Activated T-cell treated with anti-CD3 and anti-CD28 coated beads for 48 hours (primary cell): ENCODE data around the gene SLAMF8.

Experiments used
- DNase-seq: peaks from one replicate; pipeline ENCODE4 v3.0.0-alpha.2; 2020; ENCODE audit warnings: low read depth

SLAMF8 gene

DNA sequence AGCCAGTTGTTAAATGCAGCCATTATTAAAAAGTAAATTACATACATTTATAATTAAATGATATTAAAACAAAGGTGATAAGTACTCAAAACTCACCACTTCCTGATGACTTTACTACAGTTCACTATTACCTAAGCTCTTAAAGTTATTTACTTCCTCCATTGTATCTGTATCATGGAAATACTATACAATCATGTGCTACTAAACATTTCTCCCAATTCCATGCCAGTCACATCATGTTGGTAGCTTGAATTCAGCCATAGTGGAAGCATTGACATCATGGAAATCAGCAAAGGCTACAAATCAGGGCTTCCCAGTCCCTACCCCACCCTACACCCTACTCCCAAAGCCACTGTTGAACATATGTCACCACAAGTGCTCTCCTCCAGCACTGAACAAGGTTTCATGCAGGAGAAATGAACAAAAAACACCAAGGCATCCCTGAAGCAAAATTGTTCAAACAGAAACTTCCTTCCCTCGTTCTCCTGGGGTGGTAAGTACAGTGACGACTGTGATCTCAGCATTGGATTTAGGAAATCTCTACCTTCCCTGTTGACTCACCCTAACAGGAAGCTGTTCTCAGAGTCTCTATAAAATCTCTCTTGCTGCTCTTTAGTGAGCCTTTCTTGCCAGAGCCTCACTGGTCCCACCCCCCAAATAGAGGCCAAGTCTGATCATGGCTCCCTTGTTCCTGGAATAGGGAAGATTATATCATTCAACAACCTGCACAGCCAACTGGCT is 23.1 kb downstream of the SLAMF8 start:
- no peak for DNase-seq

DNA sequence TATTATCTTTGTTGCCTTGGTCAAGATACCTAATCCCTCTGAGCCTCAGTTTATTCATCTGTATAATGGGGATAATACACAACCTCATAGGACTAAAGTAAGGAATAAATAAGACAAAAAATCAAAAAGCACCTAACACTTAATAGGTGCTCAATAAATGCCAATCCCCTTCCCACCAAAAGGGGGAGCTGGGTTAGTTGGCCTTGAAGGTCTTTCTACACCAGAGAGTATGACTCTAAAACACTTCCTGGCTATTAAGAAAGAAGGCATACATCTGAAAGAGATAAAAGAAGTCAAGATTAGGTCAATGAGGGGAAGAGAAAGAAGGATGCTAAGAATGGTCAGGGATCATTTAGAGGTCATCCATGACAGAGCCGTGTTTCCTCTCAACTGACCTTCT is 24.7 kb downstream of the SLAMF8 start:
- no peak for DNase-seq

GRCh38 chr1:159853417-159854115 is 26.9 kb downstream of the SLAMF8 start:
- no peak for DNase-seq

DNA sequence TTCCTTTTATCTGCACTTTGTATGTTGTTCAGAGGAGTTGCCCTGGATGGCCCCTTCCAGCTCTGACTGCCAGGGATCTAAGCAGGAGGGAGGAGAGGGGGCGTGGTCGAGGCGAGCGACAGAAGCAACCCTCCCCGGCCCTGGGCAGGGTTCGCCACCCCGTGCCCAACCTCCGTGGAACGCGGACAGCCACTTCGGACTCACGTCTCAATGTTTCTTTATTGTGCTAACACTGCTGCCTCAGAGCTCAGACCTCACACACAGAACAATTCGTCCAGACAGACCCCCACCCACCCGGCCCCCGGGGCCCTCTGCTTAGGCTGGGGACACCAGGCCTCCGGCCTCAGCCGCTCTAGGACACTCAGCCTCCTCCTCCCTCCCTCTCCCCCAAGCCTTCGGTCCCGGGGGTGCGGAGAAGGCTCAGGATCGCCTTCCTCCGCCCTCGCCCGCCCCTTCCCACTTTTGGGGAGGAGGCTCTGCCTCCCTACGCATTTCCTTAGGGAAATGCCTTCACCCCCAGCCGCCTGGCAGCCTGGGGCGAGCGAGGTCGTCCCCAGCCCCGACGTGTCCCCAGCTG is 27.5 kb downstream of the SLAMF8 start:
- DNase-seq, result peak; percentile 12

DNA sequence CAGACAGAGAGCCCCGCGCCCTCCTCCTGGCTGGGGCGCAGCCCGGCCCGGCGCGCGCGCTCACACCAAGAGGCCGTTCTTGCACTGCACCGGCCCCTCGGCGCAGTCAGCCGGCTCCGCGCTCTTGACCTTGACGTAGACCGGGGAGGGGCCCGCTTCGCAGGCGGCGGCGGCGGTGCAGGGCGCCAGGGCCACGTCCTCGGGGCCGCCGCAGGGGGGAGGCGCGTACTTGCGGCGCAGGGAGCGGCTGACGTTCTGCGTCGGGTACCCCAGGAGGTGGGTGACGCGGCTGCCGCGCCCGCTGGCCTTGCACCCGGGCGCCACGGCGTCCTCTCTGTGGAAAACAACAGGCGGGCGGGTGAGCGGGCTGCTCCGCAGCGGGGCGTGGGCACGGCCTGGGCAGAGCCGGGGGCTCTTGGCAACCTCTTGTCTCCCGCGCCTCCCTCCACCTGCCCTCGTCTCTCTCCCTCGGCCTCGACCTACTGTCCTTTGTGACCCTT is 28.1 kb downstream of the SLAMF8 start:
- peak; percentile 81 for DNase-seq

DNA sequence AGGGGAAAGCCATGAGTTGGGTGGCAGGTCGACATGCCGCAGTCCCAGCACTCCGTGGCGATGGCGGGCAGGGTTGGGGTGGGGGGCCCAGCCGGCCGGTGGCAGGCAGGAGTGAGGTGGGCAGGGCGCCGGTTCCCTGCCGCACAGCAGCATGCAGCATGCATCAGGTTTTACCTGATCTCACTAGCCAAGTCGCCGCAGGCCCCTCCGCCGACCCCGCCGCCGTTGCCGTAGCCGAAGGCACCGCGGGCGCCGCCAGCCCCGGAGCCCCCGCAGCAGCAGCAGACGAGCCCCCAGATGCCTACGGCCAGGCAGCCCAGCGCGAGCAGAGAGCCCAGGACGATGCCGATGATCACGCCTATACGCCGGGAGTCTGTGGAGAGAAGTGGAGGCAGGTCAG is 29.0 kb downstream of the SLAMF8 start:
- no peak for DNase-seq

DNA sequence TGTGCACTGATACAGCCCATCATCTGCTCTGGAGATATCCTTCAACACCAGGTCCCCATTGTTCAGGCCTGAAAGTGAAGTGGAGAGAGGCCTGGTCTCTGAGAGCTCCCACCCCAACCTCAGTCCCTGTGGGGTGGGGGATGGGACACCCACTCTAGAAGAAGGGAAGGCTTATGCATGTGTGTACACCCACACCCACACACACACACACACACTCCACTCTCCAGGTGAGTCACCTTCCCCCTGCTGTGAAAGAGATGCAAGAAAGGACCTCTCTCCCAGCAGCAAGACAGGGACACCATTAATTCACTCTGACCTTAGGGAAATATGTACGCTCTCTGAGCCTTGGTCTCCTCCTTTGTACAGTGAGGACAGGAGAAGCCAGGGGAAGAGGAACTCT is 29.9 kb downstream of the SLAMF8 start:
- no peak for DNase-seq

DNA sequence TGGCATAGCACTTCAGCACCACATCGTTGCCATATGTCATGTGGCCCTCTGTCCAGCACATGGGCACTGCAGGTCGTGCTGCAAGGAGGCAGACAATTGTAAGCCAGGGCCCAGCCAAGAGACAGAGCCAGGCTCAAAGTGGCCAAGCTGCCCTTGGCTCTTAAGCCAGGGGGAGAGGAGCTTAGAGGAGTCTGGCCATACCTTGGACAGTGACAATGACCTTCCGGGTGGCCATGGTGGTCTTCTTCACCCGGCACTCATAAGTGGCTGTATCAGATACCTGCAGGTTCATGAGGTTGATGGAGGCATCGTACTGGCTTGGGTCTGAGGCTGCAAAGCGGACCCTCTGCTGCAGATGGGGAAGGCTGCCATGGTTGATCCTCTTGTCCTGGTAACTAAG is 31.2 kb downstream of the SLAMF8 start:
- no peak for DNase-seq

DNA sequence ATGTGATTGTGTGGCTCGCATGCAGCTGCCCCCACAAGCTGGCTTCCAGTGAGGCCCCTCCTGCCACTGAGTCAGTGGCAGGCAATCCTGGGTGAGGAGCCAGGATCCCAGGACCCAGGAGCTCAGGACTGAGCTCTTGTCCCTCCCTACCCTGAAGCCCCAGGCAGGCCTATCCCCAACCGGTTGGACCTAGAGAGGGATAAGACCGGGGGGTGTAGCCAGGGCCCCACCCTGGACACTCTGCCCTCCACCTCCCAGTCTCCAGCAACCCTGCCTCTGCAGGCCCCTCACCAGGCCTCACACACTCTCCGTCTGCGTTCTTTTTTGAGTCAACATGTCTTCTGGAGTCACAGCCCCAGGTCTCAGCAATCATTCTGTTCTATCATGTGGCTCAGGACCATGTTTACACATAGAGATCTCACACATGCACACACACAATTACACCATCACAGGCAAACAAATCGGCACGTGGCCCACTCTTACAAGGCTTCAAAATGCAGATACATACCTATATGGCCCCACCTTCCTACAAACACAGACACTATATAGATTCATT is 33.2 kb downstream of the SLAMF8 start:
- no peak for DNase-seq

DNA sequence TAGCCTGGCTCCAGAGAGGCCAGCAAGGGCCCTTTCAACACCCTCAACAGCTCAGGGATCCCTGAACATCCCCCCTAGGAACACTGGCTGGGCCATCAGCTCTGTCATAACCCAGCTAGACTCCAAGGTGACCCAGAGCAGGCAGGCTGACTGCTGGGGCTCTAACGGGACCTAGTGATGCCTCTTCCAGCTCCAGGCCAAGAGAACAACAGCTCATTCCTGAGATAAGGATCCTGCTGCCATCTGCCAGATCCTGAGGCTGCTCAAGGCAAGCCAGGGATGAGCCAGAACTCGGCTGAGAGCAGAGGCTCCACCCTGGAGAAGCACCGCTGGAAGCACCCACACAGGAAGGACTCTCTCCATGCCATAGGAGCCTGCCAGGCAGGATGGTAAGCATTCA is 33.8 kb downstream of the SLAMF8 start:
- no peak for DNase-seq

DNA sequence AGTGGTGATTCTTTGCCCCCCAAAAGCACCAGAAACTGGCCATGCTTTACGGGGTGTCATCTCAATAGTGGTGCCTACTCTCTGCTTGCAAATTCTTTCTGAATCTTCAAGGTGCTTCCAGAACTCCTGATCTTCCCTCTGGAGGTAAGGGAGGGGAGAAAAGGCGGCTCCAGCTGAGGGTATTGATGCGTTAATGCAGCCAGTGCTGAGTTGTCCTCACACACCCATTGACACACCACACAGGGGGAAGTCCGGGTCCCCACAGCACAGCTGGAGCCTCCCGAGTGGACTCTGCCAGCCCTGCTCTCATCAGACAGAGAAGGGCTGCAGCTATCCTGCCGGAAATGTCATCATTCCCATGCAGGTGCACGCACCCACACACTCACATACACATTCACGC is 34.5 kb downstream of the SLAMF8 start:
- DNase-seq, result no peak

DNA sequence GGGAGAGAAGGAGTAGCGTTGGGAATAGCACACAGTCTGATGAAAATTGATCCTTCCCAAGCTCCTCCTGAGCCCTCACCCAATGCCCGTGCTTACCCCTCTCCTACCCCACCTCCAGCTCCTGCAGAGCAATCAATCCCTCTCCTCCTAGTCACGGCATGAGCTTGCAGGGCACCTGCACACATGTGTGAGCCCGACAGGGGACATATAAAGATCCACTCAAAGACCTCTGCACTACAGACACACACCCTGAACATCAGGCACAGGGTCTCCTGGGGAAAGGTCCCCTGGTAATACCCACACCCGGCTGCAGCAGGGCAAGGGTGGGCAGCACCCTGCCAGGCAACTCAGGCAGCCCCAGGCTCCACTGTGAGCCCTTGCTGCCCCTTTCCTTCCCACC is 35.4 kb downstream of the SLAMF8 start:
- no peak for DNase-seq

- DNase-seq, result no peak
Observed at GRCh38 chr1:159862557-159862956, 35.9 kb downstream of the SLAMF8 start, which contains the start of gene VSIG8. VSIG8 (minus strand) TSS chr1:159862657; CDS start chr1:159862521, 136 bp downstream.

DNA sequence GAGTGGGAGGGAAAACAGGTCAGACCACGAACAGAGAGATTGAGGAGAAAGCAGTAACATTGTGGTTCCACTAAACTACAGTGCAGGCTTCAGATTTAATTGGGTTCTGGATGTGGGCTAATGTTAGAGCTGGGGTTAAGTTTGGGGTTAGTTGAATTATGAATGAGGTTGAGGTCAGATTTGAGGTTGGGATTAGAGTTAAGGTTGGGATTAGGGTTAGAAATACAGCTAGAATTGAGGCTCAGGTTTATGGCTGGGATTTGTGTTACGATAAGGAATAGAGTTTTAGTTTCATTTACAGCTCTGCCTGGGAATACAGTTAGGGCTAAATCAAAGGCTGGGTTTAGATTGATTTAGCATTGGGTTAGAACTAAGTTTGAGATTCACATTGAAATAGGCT is 37.6 kb downstream of the SLAMF8 start:
- no peak for DNase-seq

- no peak for DNase-seq
Observed at GRCh38 chr1:159866066-159866465, 39.4 kb downstream of the SLAMF8 start.

GRCh38 chr1:159866905-159867663 is 40.4 kb downstream of the SLAMF8 start:
- DNase-seq, result no peak

- no peak for DNase-seq
Observed at GRCh38 chr1:159867664-159868026, 41.0 kb downstream of the SLAMF8 start.

GRCh38 chr1:159868766-159869165 is 42.1 kb downstream of the SLAMF8 start:
- DNase-seq, result no peak

- peak; percentile 15 for DNase-seq
Observed at GRCh38 chr1:159869173-159869572, 42.5 kb downstream of the SLAMF8 start.

- no peak for DNase-seq
Observed at GRCh38 chr1:159869607-159870006, 42.9 kb downstream of the SLAMF8 start.

- DNase-seq, result no peak
Observed at GRCh38 chr1:159870704-159871103, 44.0 kb downstream of the SLAMF8 start.

DNA sequence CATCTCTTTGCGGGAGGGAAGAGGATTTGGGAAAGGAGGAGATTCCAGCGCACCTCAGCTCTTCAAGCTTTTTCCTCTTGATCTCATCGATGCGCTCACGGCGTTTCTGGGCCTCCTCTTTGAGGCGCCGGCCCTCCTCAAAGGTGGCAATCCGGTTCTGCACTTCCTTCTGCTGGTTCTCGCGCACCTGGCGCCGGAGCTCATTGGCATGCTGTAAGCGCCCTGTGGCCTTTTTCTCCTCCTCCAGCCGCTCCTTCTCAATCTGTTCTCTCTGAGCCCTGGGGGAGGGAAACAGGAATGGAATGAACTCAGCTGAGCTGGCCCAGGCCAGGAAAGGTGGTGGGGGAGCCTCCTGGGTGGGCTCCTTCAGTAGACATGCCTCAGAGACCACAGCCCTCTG is 46.2 kb downstream of the SLAMF8 start:
- no peak for DNase-seq
